Measurements from ENCODE around the gene SPOCK3.
"Not testable (repeated sequence)": the region's sequence is repeated elsewhere in the genome, so short reads cannot be mapped to it uniquely, and the experiment has no call there.

The SPOCK3 gene

GRCh38 chr4:166875821-166876220 is 358.5 kb downstream of the SPOCK3 start:
- TF ChIP-seq, protein P1, sequence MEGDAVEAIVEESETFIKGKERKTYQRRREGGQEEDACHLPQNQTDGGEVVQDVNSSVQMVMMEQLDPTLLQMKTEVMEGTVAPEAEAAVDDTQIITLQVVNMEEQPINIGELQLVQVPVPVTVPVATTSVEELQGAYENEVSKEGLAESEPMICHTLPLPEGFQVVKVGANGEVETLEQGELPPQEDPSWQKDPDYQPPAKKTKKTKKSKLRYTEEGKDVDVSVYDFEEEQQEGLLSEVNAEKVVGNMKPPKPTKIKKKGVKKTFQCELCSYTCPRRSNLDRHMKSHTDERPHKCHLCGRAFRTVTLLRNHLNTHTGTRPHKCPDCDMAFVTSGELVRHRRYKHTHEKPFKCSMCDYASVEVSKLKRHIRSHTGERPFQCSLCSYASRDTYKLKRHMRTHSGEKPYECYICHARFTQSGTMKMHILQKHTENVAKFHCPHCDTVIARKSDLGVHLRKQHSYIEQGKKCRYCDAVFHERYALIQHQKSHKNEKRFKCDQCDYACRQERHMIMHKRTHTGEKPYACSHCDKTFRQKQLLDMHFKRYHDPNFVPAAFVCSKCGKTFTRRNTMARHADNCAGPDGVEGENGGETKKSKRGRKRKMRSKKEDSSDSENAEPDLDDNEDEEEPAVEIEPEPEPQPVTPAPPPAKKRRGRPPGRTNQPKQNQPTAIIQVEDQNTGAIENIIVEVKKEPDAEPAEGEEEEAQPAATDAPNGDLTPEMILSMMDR (IDR thresholded peaks at IDR 0.05; ENCODE audit: low read depth, low read length, missing control alignments) = no peak
- no peak for DNase-seq (ENCODE audit: extremely low read depth, low read depth)
- no peak overlapping the region for H3K4me3 ChIP-seq (replicated peaks; ENCODE audit: low read depth, low read length)

DNA sequence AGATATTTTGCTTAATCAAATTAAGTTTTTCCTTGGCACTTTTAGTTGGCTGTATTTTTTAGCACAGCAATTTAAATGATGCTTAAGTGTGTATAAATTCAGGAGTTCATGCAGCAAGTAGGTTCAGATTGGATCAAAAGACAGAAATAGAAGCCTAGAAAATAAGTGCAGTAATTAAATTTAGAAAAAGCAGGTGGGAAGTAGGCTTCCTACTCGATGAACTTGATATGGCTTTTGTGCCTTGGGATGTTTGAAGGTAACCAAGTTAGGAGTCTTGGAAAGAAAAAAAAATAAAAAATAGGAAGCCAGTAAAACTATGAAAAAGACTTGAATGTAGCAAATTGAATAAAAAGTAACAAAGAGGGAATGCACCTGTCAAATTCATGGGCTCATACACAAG is 372.3 kb downstream of the SPOCK3 start:
- no peak for DNase-seq (ENCODE audit: extremely low read depth, low read depth)
- H3K4me3 ChIP-seq (replicated peaks; ENCODE audit: low read depth, low read length) = no peak overlapping the region
- TF ChIP-seq, protein P1 (IDR thresholded peaks at IDR 0.05; ENCODE audit: low read depth, low read length, missing control alignments) = no peak

DNA sequence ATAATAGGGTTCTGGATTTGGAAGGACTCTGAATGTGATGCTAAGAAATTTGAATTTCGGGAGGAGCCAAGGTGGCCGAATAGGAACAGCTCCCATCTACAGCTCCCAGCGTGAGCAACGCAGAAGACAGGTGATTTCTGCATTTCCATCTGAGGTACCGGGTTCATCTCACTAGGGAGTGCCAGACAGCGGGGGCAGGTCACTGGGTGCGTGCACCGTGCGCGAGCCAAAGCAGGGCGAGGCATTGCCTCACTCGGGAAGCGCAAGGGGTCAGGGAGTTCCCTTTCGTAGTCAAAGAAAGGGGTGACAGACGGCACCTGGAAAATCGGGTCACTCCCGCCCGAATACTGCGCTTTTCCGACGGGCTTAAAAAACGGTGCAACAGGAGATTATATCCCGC is 383.9 kb downstream of the SPOCK3 start:
- not testable (repeated sequence) for DNase-seq (ENCODE audit: extremely low read depth, low read depth)

DNA sequence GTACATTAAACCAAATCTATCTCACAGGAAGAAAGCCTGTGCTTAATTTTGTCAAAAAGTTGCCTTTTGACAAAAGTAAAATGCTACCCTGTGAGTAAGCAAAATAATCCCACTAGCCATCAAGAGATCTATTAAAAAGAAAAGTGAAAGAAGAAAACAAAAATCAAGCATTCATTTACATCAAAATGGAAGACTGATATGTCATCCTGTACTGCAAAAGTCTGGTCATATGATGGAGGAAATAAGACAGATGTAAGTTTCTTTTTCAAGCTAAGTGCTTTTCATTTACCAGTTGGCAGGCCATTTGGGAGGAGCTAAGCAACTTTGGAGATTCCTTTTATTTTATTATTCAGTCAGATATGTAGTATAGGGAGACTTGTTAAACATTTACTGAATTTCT is 387.4 kb downstream of the SPOCK3 start:
- no peak overlapping the region for H3K4me3 ChIP-seq (replicated peaks; ENCODE audit: low read depth, low read length)
- DNase-seq (ENCODE audit: extremely low read depth, low read depth) = no peak
- TF ChIP-seq, protein P1 (IDR thresholded peaks at IDR 0.05; ENCODE audit: low read depth, low read length, missing control alignments) = no peak

More for the DNA sequence above, 383.9 kb downstream of the SPOCK3 start:
- not testable (repeated sequence) for H3K4me3 ChIP-seq (replicated peaks; ENCODE audit: low read depth, low read length)

DNA sequence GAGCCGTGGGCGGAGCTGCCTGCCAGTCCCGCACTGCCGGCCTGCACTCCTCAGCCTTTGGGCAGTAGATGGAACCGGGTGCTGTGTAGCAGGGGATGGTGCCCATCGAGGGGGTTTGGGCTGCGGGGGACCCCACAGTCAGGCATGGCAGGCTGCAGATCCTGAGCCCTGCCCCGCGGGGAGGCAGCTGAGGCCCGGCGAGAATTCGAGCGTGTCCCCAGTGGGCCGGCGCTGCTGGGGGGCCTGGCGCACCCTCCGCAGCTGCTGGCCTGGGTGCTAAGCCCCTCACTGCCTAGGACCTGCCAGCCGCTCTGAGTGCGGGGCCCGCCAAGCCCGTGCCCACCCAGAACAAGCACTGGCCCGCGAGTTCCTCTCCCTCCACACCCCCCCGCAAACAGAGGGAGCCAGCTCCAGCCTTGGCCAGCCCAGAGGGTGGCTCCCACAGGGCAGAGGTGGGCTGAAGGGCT is 391.5 kb downstream of the SPOCK3 start:
- no peak for DNase-seq (ENCODE audit: extremely low read depth, low read depth)
- TF ChIP-seq, protein P1 (IDR thresholded peaks at IDR 0.05; ENCODE audit: low read depth, low read length, missing control alignments) = no peak

DNA sequence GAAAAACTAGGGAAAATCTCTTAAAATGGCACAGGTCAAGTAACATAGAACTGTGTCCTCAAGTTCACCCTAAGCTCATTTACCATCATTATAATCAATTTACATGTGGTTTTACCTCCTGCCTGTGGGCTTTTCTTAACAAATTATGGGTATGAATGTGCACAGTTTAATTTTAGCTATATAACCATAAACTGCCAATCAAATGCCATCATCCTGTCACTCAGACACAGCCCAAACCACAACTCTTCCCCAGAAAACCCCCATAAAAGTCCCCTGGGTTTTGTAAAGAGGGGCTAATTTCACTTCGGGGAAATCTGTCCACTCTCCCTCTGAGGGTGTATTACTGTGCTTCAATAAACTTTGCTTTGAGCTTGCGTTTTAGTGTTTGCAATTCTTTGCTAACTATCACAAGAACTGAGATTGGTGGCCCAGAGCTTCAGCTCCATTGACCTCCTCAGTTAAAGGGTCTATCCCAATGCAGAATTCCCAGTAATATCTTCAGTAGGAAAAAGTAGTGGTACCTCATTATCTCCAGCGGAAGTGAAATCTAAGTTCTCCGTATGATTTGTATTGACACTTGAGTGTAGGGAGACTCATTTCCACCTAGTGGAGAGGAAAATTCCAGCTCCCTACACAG is 394.6 kb downstream of the SPOCK3 start:
- DNase-seq (ENCODE audit: extremely low read depth, low read depth) = no peak
- no peak overlapping the region for H3K4me3 ChIP-seq (replicated peaks; ENCODE audit: low read depth, low read length)
- TF ChIP-seq, protein P1 (IDR thresholded peaks at IDR 0.05; ENCODE audit: low read depth, low read length, missing control alignments) = no peak

More for the DNA sequence above, 391.5 kb downstream of the SPOCK3 start:
- no peak overlapping the region for H3K4me3 ChIP-seq (replicated peaks; ENCODE audit: low read depth, low read length)

DNA sequence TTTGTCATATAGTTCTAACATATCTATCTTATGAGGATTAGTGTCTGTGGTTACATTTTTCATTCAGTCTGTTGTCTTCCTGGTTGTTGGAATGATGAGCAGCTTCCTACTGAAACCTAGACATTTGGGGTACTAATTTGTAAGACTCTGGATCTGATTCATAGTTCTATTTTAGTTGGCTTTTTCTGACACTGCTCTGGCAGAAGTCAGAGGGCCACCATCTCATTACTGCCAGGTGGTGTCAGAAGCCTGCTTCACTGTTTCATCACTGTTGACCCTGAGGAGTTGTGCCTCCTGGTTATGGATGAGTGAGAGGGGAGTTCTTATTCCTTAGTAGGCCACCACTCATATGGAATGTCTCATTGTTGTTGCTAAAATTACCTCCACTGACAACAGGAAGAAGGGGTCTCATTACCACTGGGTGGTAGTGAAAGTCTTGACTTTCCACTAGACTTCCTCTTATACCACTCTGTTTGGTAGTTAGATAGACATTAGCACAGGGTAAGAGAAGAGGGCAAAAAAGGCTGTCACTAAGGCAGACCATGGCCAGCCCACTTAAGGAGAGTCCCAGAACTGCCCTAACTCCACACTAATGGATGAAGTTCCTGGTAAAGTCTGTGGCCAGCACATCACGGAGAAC is 395.2 kb downstream of the SPOCK3 start:
- TF ChIP-seq, protein P1 (IDR thresholded peaks at IDR 0.05; ENCODE audit: low read depth, low read length, missing control alignments) = no peak
- no peak overlapping the region for H3K4me3 ChIP-seq (replicated peaks; ENCODE audit: low read depth, low read length)
- DNase-seq (ENCODE audit: extremely low read depth, low read depth) = no peak
